ENCODE results near the gene ATP11B.

- TF ChIP-seq CTCF (conservative IDR thresholded peaks at IDR 0.05; ENCODE audit: low read depth, low read length) (no peak), EZH2 (IDR thresholded peaks at IDR 0.05; ENCODE audit: low read length, unreplicated experiment) (no peak)
Observed at GRCh38 chr3:182967218-182968204, 174.2 kb downstream of the ATP11B start.

Data from PC-3 (cell line).